Measurements from ENCODE around the gene PDCD11.

DNA sequence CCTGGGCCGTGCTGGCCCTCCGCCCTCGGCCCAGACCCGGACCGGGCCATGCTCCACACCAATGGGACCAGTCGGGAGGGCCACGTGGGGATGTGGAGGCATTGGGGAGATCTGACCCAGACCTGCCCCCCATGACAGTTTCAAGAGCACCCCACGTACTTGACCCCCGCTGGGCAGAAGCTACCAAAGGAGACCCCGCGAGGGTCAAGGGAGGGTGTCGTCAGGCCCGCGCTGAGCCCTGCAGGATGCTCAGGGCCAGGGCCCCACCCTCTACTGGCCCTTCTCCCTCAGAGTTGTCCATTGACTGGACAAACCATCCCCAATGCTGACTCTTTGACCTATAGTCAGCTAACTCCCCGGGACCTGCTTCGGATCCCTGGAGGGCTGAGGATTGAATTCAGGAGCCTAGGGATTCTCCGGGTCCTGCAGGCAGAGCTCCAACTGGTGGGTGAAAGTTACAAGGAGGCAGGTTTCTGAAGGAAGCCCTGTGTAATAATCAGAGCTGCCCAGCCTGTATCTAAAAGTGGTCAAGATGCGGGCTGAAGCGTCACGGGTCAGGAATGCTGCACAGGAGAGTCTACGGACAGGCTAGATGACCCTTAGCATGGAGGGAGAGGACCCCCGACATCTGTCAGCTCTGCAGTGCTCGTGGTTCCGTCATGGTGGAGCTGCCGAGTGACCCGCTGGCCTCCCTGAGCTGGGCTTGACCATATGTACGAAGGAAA, 56.2 kb downstream of the PDCD11 start:
- TF ChIP-seq POLR2A (IDR thresholded peaks at IDR 0.05) (no peak), EP300 (IDR thresholded peaks at IDR 0.05) (no peak)
- TF ChIP-seq, protein P1, sequence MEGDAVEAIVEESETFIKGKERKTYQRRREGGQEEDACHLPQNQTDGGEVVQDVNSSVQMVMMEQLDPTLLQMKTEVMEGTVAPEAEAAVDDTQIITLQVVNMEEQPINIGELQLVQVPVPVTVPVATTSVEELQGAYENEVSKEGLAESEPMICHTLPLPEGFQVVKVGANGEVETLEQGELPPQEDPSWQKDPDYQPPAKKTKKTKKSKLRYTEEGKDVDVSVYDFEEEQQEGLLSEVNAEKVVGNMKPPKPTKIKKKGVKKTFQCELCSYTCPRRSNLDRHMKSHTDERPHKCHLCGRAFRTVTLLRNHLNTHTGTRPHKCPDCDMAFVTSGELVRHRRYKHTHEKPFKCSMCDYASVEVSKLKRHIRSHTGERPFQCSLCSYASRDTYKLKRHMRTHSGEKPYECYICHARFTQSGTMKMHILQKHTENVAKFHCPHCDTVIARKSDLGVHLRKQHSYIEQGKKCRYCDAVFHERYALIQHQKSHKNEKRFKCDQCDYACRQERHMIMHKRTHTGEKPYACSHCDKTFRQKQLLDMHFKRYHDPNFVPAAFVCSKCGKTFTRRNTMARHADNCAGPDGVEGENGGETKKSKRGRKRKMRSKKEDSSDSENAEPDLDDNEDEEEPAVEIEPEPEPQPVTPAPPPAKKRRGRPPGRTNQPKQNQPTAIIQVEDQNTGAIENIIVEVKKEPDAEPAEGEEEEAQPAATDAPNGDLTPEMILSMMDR (IDR thresholded peaks at IDR 0.05): no peak

Data from ovary (tissue), 3 donors.